ENCODE results near the gene ZDHHC3. TPM values are rescaled to one million over a fixed set of nuclear protein-coding genes. Genes with fewer than 3 reads are reported as not detected.

The ZDHHC3 gene
- total RNA-seq, 1 experiment from 2014 or later: 84.9 TPM

GRCh38 chr3:44899683-44900367 lies 76.1 kb downstream of the ZDHHC3 start:
- Mint-ChIP-seq H3K4me3 (ENCODE audit: low read depth, unreplicated experiment) (no peak overlapping the region), H3K9me3 (ENCODE audit: low read depth, unreplicated experiment) (no peaks in the 10 kb centered on the region), H3K27ac (ENCODE audit: unreplicated experiment) (no peak overlapping the region), H3K27me3 (ENCODE audit: unreplicated experiment) (no peaks in the 10 kb centered on the region), H3K4me1 (ENCODE audit: low read depth, unreplicated experiment) (no peaks in the 10 kb centered on the region), H3K36me3 (ENCODE audit: insufficient read depth, unreplicated experiment) (no peaks in the 10 kb centered on the region)
- DNase-seq: no peak
- no TSS peak for BruUV-seq (replicated peaks)
- TF ChIP-seq CTCF (IDR thresholded peaks at IDR 0.05; ENCODE audit: unreplicated experiment): no peak
- intact Hi-C loops (cut with micrococcal nuclease; ENCODE audit: unreplicated experiment): no loop called here
- CTCF ChIA-PET: no interaction called here

GRCh38 chr3:44896440-44896839 lies 79.5 kb downstream of the ZDHHC3 start:
- no peak for TF ChIP-seq CTCF (IDR thresholded peaks at IDR 0.05; ENCODE audit: unreplicated experiment)
- H3K27me3 Mint-ChIP-seq (ENCODE audit: unreplicated experiment): no peaks in the 10 kb centered on the region
- intact Hi-C loops (cut with micrococcal nuclease; ENCODE audit: unreplicated experiment): no loop called here
- no peaks in the 10 kb centered on the region for H3K9me3 Mint-ChIP-seq (ENCODE audit: low read depth, unreplicated experiment)
- no peak overlapping the region for H3K27ac Mint-ChIP-seq (ENCODE audit: unreplicated experiment)
- no peaks in the 10 kb centered on the region for H3K36me3 Mint-ChIP-seq (ENCODE audit: insufficient read depth, unreplicated experiment)
- DNase-seq: no peak
- no peak overlapping the region for H3K4me3 Mint-ChIP-seq (ENCODE audit: low read depth, unreplicated experiment)
- CTCF ChIA-PET: no interaction called here
- peaks cover 9% of the 10 kb centered on the region for H3K4me1 Mint-ChIP-seq (ENCODE audit: low read depth, unreplicated experiment)
- no TSS peak for BruUV-seq (replicated peaks)

GRCh38 chr3:44894485-44894884 lies 81.5 kb downstream of the ZDHHC3 start:
- Mint-ChIP-seq H3K27me3 (ENCODE audit: unreplicated experiment) (no peaks in the 10 kb centered on the region), H3K27ac (ENCODE audit: unreplicated experiment) (no peak overlapping the region), H3K4me3 (ENCODE audit: low read depth, unreplicated experiment) (no peak overlapping the region), H3K9me3 (ENCODE audit: low read depth, unreplicated experiment) (no peaks in the 10 kb centered on the region), H3K4me1 (ENCODE audit: low read depth, unreplicated experiment) (peaks cover 17% of the 10 kb centered on the region), H3K36me3 (ENCODE audit: insufficient read depth, unreplicated experiment) (no peaks in the 10 kb centered on the region)
- no peak for DNase-seq
- BruUV-seq (replicated peaks): no TSS peak
- no peak for TF ChIP-seq CTCF (IDR thresholded peaks at IDR 0.05; ENCODE audit: unreplicated experiment)
- CTCF ChIA-PET: interaction anchor here (0.6 to 1.6 kb wide), 4 partner anchors 9 to 490 kb away, joined by 3 to 4 read pairs (median 4); no protein-coding TSS in a partner anchor
- intact Hi-C loops (cut with micrococcal nuclease; ENCODE audit: unreplicated experiment): no loop called here

- intact Hi-C loops (cut with micrococcal nuclease; ENCODE audit: unreplicated experiment): no loop called here
Observed at GRCh38 chr3:44893097-44893496, 82.9 kb downstream of the ZDHHC3 start.

More at GRCh38 chr3:44893097-44893496, 82.9 kb downstream of the ZDHHC3 start:
- no peak for TF ChIP-seq CTCF (IDR thresholded peaks at IDR 0.05; ENCODE audit: unreplicated experiment)
- no peak for DNase-seq
- Mint-ChIP-seq H3K36me3 (ENCODE audit: insufficient read depth, unreplicated experiment) (no peaks in the 10 kb centered on the region), H3K27me3 (ENCODE audit: unreplicated experiment) (no peaks in the 10 kb centered on the region), H3K4me1 (ENCODE audit: low read depth, unreplicated experiment) (peaks cover 17% of the 10 kb centered on the region), H3K4me3 (ENCODE audit: low read depth, unreplicated experiment) (no peak overlapping the region), H3K9me3 (ENCODE audit: low read depth, unreplicated experiment) (no peaks in the 10 kb centered on the region), H3K27ac (ENCODE audit: unreplicated experiment) (peak overlapping the region; percentile 14)
- no TSS peak for BruUV-seq (replicated peaks)
- CTCF ChIA-PET: no interaction called here

Measured in Calu3 (cell line).